ENCODE measurements around the gene TLCD3A. TPM values are rescaled to one million over a fixed set of nuclear protein-coding genes. Genes with fewer than 3 reads are reported as not detected.
"Not testable (repeated sequence)": the region's sequence is repeated elsewhere in the genome, so short reads cannot be mapped to it uniquely, and the experiment has no call there.

The TLCD3A gene
- total and polyA plus RNA-seq, 2 experiments from 2014 or later = 16.4 to 27.0 TPM

- peak overlapping the region; percentile 53 for H3K27ac ChIP-seq
- no peak overlapping the region for H3K4me3 ChIP-seq
- DNase-seq (ENCODE audit: low read depth in 1 of 2, low spot score in 1 of 2) = no peak
- H3K36me3 ChIP-seq = peaks cover 12% of the 10 kb centered on the region
- H3K4me1 ChIP-seq (ENCODE audit: low read depth) = peaks cover 15% of the 10 kb centered on the region
- no peak for TF ChIP-seq CTCF (IDR thresholded peaks at IDR 0.05; ENCODE audit: low read depth, low read length)
- no peaks in the 10 kb centered on the region for H3K9me3 ChIP-seq (ENCODE audit: low read depth)
- H3K27me3 ChIP-seq = no peaks in the 10 kb centered on the region
Observed at GRCh38 chr17:696369-696768, 36.0 kb upstream of the TLCD3A start.

- H3K4me1 ChIP-seq (ENCODE audit: low read depth) = peaks cover 15% of the 10 kb centered on the region
- no peaks in the 10 kb centered on the region for H3K9me3 ChIP-seq (ENCODE audit: low read depth)
- peaks cover 12% of the 10 kb centered on the region for H3K36me3 ChIP-seq
- H3K27me3 ChIP-seq = no peaks in the 10 kb centered on the region
- TF ChIP-seq CTCF (IDR thresholded peaks at IDR 0.05; ENCODE audit: low read depth, low read length) = no peak
- no peak overlapping the region for H3K27ac ChIP-seq
- DNase-seq (ENCODE audit: low read depth in 1 of 2, low spot score in 1 of 2) = no peak
- no peak overlapping the region for H3K4me3 ChIP-seq
Observed at GRCh38 chr17:697682-698081, 34.7 kb upstream of the TLCD3A start.

- H3K9me3 ChIP-seq (ENCODE audit: low read depth); H3K27me3 ChIP-seq; H3K27ac ChIP-seq; H3K4me3 ChIP-seq; DNase-seq (ENCODE audit: low read depth in 1 of 2, low spot score in 1 of 2): not testable (repeated sequence)
- H3K36me3 ChIP-seq = peaks cover 12% of the 10 kb centered on the region
- H3K4me1 ChIP-seq (ENCODE audit: low read depth) = peaks cover 15% of the 10 kb centered on the region
Observed at GRCh38 chr17:698096-698495, 34.3 kb upstream of the TLCD3A start.

DNA sequence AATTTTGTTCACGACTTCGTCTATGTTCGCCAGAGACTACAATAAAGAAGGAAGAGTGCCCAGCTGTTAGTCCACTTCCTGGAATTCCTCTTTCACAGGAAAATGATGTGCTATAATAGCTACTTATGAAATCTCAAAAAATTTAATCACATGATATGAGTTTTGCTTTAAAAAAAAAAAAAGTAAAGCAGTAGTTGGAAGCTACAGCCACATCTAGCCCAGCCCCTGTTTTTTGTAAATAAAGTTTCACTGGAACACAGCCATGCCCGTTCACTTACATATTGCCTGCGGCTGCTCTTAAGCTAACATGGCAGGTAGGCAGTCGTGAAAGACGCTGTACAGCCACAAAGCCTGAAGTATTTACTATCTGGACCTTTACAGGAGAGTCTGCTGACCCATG, 33.1 kb upstream of the TLCD3A start:
- peak overlapping the region; percentile 73 for H3K27ac ChIP-seq

GRCh38 chr17:700504-701094, 31.8 kb upstream of the TLCD3A start:
- peak; percentile 53 for TF ChIP-seq CTCF (IDR thresholded peaks at IDR 0.05; ENCODE audit: low read depth, low read length)
- peaks cover 38% of the 10 kb centered on the region for H3K4me1 ChIP-seq (ENCODE audit: low read depth)
- no peak overlapping the region for H3K4me3 ChIP-seq
- H3K9me3 ChIP-seq (ENCODE audit: low read depth) = no peaks in the 10 kb centered on the region
- DNase-seq (ENCODE audit: low read depth in 1 of 2, low spot score in 1 of 2) = peak; percentile 46 to 61
- peaks cover 4% of the 10 kb centered on the region for H3K36me3 ChIP-seq
- H3K27ac ChIP-seq = no peak overlapping the region
- H3K27me3 ChIP-seq = no peaks in the 10 kb centered on the region

More for the DNA sequence above, 33.1 kb upstream of the TLCD3A start:
- H3K4me1 ChIP-seq (ENCODE audit: low read depth) = peaks cover 26% of the 10 kb centered on the region
- no peaks in the 10 kb centered on the region for H3K27me3 ChIP-seq
- peaks cover 11% of the 10 kb centered on the region for H3K36me3 ChIP-seq
- H3K9me3 ChIP-seq (ENCODE audit: low read depth) = no peaks in the 10 kb centered on the region
- no peak overlapping the region for H3K4me3 ChIP-seq
- DNase-seq (ENCODE audit: low read depth in 1 of 2, low spot score in 1 of 2) = peak in 1 of 2 donors; percentile 43
- no peak for TF ChIP-seq CTCF (IDR thresholded peaks at IDR 0.05; ENCODE audit: low read depth, low read length)

- H3K27me3 ChIP-seq = no peaks in the 10 kb centered on the region
- peaks cover 48% of the 10 kb centered on the region for H3K4me1 ChIP-seq (ENCODE audit: low read depth)
- no peak for TF ChIP-seq CTCF (IDR thresholded peaks at IDR 0.05; ENCODE audit: low read depth, low read length)
- H3K9me3 ChIP-seq (ENCODE audit: low read depth) = no peaks in the 10 kb centered on the region
- H3K36me3 ChIP-seq = no peaks in the 10 kb centered on the region
- no peak for DNase-seq (ENCODE audit: low read depth in 1 of 2, low spot score in 1 of 2)
- H3K4me3 ChIP-seq = no peak overlapping the region
- peak overlapping the region; percentile 92 for H3K27ac ChIP-seq
Observed at GRCh38 chr17:703081-703875, 29.1 kb upstream of the TLCD3A start.

Data from cardiac muscle cell (in vitro differentiated cells and primary cell).